ENCODE results near the gene KCNC2. TPM values are rescaled to one million over a fixed set of nuclear protein-coding genes. Genes with fewer than 3 reads are reported as not detected.

KCNC2 gene
- total and polyA plus RNA-seq, 3 experiments from 2014 or later: not detected

- CTCF ChIA-PET: no interaction called here
These were observed 92.9 kb downstream of the KCNC2 start for GRCh38 chr12:75116646-75117198.

GRCh38 chr12:75115748-75116147 is 93.9 kb downstream of the KCNC2 start:
- Histone ChIP-seq H3K9me3 (ENCODE audit: low read length) (no peaks in the 10 kb centered on the region), H3K4me3 (ENCODE audit: low read length) (no peak overlapping the region), H3K27me3 (ENCODE audit: insufficient read depth, low read length, poor library complexity, severe bottlenecking) (no peaks in the 10 kb centered on the region), H3K27ac (ENCODE audit: low read depth, low read length) (no peak overlapping the region), H3K4me1 (ENCODE audit: insufficient read depth, low read length) (no peaks in the 10 kb centered on the region), H3K36me3 (ENCODE audit: insufficient read depth, low read length) (no peaks in the 10 kb centered on the region)
- DNase-seq: no peak
- no peak overlapping the region for H3K27ac Mint-ChIP-seq
- no peaks in the 10 kb centered on the region for H3K4me1 Mint-ChIP-seq
- no peaks in the 10 kb centered on the region for H3K27me3 Mint-ChIP-seq
- no peak overlapping the region for H3K4me3 Mint-ChIP-seq
- CTCF ChIA-PET: no interaction called here
- no peaks in the 10 kb centered on the region for H3K36me3 Mint-ChIP-seq
- H3K9me3 Mint-ChIP-seq: no peaks in the 10 kb centered on the region
- POLR2A ChIA-PET: no interaction called here

More at GRCh38 chr12:75116646-75117198, 92.9 kb downstream of the KCNC2 start:
- no peaks in the 10 kb centered on the region for H3K36me3 ChIP-seq (ENCODE audit: insufficient read depth, low read length)
- no peak overlapping the region for H3K27ac ChIP-seq (ENCODE audit: low read depth, low read length)
- H3K4me1 ChIP-seq (ENCODE audit: insufficient read depth, low read length): no peaks in the 10 kb centered on the region
- no peak overlapping the region for H3K4me3 ChIP-seq (ENCODE audit: low read length)
- Mint-ChIP-seq H3K36me3 (no peaks in the 10 kb centered on the region), H3K9me3 (no peaks in the 10 kb centered on the region), H3K27ac (no peak overlapping the region), H3K4me1 (no peaks in the 10 kb centered on the region), H3K4me3 (no peak overlapping the region), H3K27me3 (no peaks in the 10 kb centered on the region)
- DNase-seq: no peak
- H3K27me3 ChIP-seq (ENCODE audit: insufficient read depth, low read length, poor library complexity, severe bottlenecking): no peaks in the 10 kb centered on the region
- POLR2A ChIA-PET: interaction anchor here (0.7 kb wide), 1 partner anchor 475 kb away, joined by 3 read pairs; no protein-coding TSS in a partner anchor
- H3K9me3 ChIP-seq (ENCODE audit: low read length): no peaks in the 10 kb centered on the region

GRCh38 chr12:75103822-75104221 is 105.8 kb downstream of the KCNC2 start:
- ChIA-PET POLR2A (no interaction called here), CTCF (no interaction called here)
- no peaks in the 10 kb centered on the region for H3K27me3 Mint-ChIP-seq
- no peak overlapping the region for H3K27ac Mint-ChIP-seq
- Histone ChIP-seq H3K27me3 (ENCODE audit: insufficient read depth, low read length, poor library complexity, severe bottlenecking) (no peaks in the 10 kb centered on the region), H3K4me1 (ENCODE audit: insufficient read depth, low read length) (no peaks in the 10 kb centered on the region), H3K27ac (ENCODE audit: low read depth, low read length) (no peak overlapping the region), H3K9me3 (ENCODE audit: low read length) (no peaks in the 10 kb centered on the region), H3K36me3 (ENCODE audit: insufficient read depth, low read length) (no peaks in the 10 kb centered on the region), H3K4me3 (ENCODE audit: low read length) (no peak overlapping the region)
- H3K9me3 Mint-ChIP-seq: no peaks in the 10 kb centered on the region
- no peaks in the 10 kb centered on the region for H3K36me3 Mint-ChIP-seq
- DNase-seq: no peak
- H3K4me3 Mint-ChIP-seq: no peak overlapping the region
- no peaks in the 10 kb centered on the region for H3K4me1 Mint-ChIP-seq

GRCh38 chr12:75101781-75102180 is 107.9 kb downstream of the KCNC2 start:
- Histone ChIP-seq H3K36me3 (ENCODE audit: insufficient read depth, low read length) (no peaks in the 10 kb centered on the region), H3K9me3 (ENCODE audit: low read length) (no peaks in the 10 kb centered on the region), H3K27me3 (ENCODE audit: insufficient read depth, low read length, poor library complexity, severe bottlenecking) (no peaks in the 10 kb centered on the region), H3K4me3 (ENCODE audit: low read length) (no peak overlapping the region), H3K27ac (ENCODE audit: low read depth, low read length) (no peak overlapping the region), H3K4me1 (ENCODE audit: insufficient read depth, low read length) (no peaks in the 10 kb centered on the region)
- no peaks in the 10 kb centered on the region for H3K9me3 Mint-ChIP-seq
- no peak overlapping the region for H3K4me3 Mint-ChIP-seq
- ChIA-PET POLR2A (no interaction called here), CTCF (no interaction called here)
- H3K36me3 Mint-ChIP-seq: no peaks in the 10 kb centered on the region
- no peaks in the 10 kb centered on the region for H3K4me1 Mint-ChIP-seq
- DNase-seq: no peak
- no peaks in the 10 kb centered on the region for H3K27me3 Mint-ChIP-seq
- no peak overlapping the region for H3K27ac Mint-ChIP-seq

- no peaks in the 10 kb centered on the region for H3K9me3 Mint-ChIP-seq
- CTCF ChIA-PET: no interaction called here
- H3K4me3 Mint-ChIP-seq: no peak overlapping the region
- Histone ChIP-seq H3K9me3 (ENCODE audit: low read length) (no peaks in the 10 kb centered on the region), H3K27ac (ENCODE audit: low read depth, low read length) (no peak overlapping the region), H3K4me3 (ENCODE audit: low read length) (no peak overlapping the region), H3K36me3 (ENCODE audit: insufficient read depth, low read length) (no peaks in the 10 kb centered on the region), H3K27me3 (ENCODE audit: insufficient read depth, low read length, poor library complexity, severe bottlenecking) (no peaks in the 10 kb centered on the region), H3K4me1 (ENCODE audit: insufficient read depth, low read length) (no peaks in the 10 kb centered on the region)
- POLR2A ChIA-PET: no interaction called here
- no peaks in the 10 kb centered on the region for H3K36me3 Mint-ChIP-seq
- no peaks in the 10 kb centered on the region for H3K27me3 Mint-ChIP-seq
- H3K27ac Mint-ChIP-seq: no peak overlapping the region
- no peaks in the 10 kb centered on the region for H3K4me1 Mint-ChIP-seq
- DNase-seq: no peak
These were observed 110.4 kb downstream of the KCNC2 start for GRCh38 chr12:75099210-75099609.

- Histone ChIP-seq H3K27ac (ENCODE audit: low read depth, low read length) (no peak overlapping the region), H3K4me3 (ENCODE audit: low read length) (no peak overlapping the region), H3K4me1 (ENCODE audit: insufficient read depth, low read length) (no peaks in the 10 kb centered on the region), H3K36me3 (ENCODE audit: insufficient read depth, low read length) (no peaks in the 10 kb centered on the region), H3K9me3 (ENCODE audit: low read length) (no peaks in the 10 kb centered on the region), H3K27me3 (ENCODE audit: insufficient read depth, low read length, poor library complexity, severe bottlenecking) (no peaks in the 10 kb centered on the region)
- no peaks in the 10 kb centered on the region for H3K36me3 Mint-ChIP-seq
- no peaks in the 10 kb centered on the region for H3K27me3 Mint-ChIP-seq
- no peaks in the 10 kb centered on the region for H3K9me3 Mint-ChIP-seq
- H3K27ac Mint-ChIP-seq: no peak overlapping the region
- H3K4me3 Mint-ChIP-seq: no peak overlapping the region
- H3K4me1 Mint-ChIP-seq: no peaks in the 10 kb centered on the region
- POLR2A ChIA-PET: no interaction called here
- DNase-seq: no peak
- CTCF ChIA-PET: no interaction called here
These were observed 112.6 kb downstream of the KCNC2 start for GRCh38 chr12:75097003-75097402.

GRCh38 chr12:75087654-75088053 is 122.0 kb downstream of the KCNC2 start:
- no peak for DNase-seq
- Histone ChIP-seq H3K4me3 (ENCODE audit: low read length) (no peak overlapping the region), H3K27ac (ENCODE audit: low read depth, low read length) (no peak overlapping the region), H3K36me3 (ENCODE audit: insufficient read depth, low read length) (no peaks in the 10 kb centered on the region), H3K27me3 (ENCODE audit: insufficient read depth, low read length, poor library complexity, severe bottlenecking) (no peaks in the 10 kb centered on the region), H3K4me1 (ENCODE audit: insufficient read depth, low read length) (no peaks in the 10 kb centered on the region), H3K9me3 (ENCODE audit: low read length) (no peaks in the 10 kb centered on the region)
- Mint-ChIP-seq H3K27me3 (peaks cover 0 to 1% of the 10 kb centered on the region in 2 donors), H3K4me1 (no peaks in the 10 kb centered on the region), H3K4me3 (no peak overlapping the region), H3K9me3 (peaks cover 0 to 3% (median 0%) of the 10 kb centered on the region in 5 donors), H3K36me3 (no peaks in the 10 kb centered on the region), H3K27ac (no peak overlapping the region)
- CTCF ChIA-PET: no interaction called here
- POLR2A ChIA-PET: no interaction called here

GRCh38 chr12:75086091-75087038 is 123.3 kb downstream of the KCNC2 start:
- Histone ChIP-seq H3K27ac (ENCODE audit: low read depth, low read length) (no peak overlapping the region), H3K36me3 (ENCODE audit: insufficient read depth, low read length) (no peaks in the 10 kb centered on the region), H3K4me3 (ENCODE audit: low read length) (no peak overlapping the region), H3K9me3 (ENCODE audit: low read length) (no peaks in the 10 kb centered on the region), H3K27me3 (ENCODE audit: insufficient read depth, low read length, poor library complexity, severe bottlenecking) (no peaks in the 10 kb centered on the region), H3K4me1 (ENCODE audit: insufficient read depth, low read length) (no peaks in the 10 kb centered on the region)
- CTCF ChIA-PET: no interaction called here
- Mint-ChIP-seq H3K4me1 (no peaks in the 10 kb centered on the region), H3K27me3 (peaks cover 0 to 1% of the 10 kb centered on the region in 2 donors), H3K27ac (no peak overlapping the region), H3K4me3 (no peak overlapping the region), H3K9me3 (peaks cover 0 to 3% (median 0%) of the 10 kb centered on the region in 5 donors), H3K36me3 (no peaks in the 10 kb centered on the region)
- POLR2A ChIA-PET: interaction anchor here (0.5 kb wide), 1 partner anchor 116 kb away, joined by 5 read pairs; no protein-coding TSS in a partner anchor
- DNase-seq: no peak

All from CD8-positive, alpha-beta memory T cell (primary cell).